NCI-H446 treated with DMSO at 0.1 percent for 48 hours (cell line): ENCODE measurements around the gene FASTK.

Experiments
- DNase-seq: peaks from one replicate; lab custom pipeline; 2025; lab: John Stamatoyannopoulos, UW

The FASTK gene

GRCh38 chr7:151099486-151100211 is 19.0 kb upstream of the FASTK start:
- DNase-seq, result no peak

GRCh38 chr7:151095828-151096475 is 15.3 kb upstream of the FASTK start:
- no peak for DNase-seq

- DNase-seq, result no peak
These were observed 14.7 kb upstream of the FASTK start for GRCh38 chr7:151095123-151095797.

DNA sequence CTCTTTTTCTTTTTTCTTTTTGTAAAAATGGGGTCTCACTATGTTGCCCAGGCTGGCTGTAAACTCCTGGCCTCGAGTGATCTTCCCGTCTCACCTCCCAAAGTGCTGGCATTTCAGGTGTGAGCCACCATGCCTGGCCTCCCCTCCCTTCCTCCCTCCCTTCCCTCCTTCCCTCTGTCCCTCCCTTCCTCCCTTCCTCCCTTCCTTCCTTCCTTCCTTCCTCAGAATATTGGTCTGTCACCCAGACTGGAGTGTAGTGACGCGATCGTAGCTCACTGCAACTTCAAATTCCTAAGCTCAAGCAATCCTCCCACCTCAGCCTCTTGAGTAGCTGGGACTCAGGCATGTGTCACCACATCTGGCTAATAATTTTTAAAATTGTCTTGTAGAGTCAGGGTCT is 14.1 kb upstream of the FASTK start:
- DNase-seq, result no peak

- DNase-seq, result no peak
These were observed 13.1 kb upstream of the FASTK start for GRCh38 chr7:151093748-151094147.

DNA sequence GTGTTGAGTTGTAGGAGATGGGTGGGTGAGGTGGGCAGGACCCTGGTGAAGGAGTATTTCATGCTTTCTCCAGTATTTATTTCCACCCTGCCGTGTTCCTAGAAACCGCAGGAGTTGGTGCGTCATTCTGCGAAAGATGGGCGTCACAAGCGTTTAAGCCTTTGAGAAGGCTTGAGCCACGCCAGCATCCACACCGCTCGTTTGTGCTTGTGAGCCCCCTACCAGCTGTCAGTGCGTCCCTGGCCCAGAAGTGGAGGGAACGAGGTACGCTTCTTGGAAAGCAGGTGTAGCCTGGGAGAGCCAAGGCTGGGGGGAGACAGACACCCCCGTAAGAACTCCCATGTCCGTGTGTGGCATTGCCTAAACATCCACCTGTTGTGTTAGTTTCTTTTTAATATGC is 11.4 kb upstream of the FASTK start:
- DNase-seq, result no peak

- no peak for DNase-seq
These were observed 10.8 kb upstream of the FASTK start for GRCh38 chr7:151091431-151091830.

DNA sequence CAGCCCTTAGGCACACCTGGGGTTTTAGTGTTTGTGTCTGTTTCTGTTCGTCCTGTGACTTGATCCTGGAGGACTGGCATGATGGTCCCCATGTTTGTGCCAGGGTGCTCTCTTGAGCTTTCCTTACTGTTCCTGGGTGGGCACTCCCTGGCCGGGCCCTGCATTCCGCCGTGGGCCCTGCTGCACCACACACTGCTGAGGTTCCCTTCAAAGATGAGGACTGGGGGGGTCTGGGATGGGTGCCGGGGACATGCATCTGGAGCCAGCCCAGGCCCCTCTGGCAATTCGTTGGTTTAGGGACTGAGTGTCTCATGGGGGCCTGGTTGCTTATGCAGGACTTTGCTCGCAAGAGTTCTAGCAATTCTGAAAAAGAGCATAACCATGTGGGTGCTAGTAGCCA is 10.4 kb upstream of the FASTK start:
- DNase-seq, result no peak

DNA sequence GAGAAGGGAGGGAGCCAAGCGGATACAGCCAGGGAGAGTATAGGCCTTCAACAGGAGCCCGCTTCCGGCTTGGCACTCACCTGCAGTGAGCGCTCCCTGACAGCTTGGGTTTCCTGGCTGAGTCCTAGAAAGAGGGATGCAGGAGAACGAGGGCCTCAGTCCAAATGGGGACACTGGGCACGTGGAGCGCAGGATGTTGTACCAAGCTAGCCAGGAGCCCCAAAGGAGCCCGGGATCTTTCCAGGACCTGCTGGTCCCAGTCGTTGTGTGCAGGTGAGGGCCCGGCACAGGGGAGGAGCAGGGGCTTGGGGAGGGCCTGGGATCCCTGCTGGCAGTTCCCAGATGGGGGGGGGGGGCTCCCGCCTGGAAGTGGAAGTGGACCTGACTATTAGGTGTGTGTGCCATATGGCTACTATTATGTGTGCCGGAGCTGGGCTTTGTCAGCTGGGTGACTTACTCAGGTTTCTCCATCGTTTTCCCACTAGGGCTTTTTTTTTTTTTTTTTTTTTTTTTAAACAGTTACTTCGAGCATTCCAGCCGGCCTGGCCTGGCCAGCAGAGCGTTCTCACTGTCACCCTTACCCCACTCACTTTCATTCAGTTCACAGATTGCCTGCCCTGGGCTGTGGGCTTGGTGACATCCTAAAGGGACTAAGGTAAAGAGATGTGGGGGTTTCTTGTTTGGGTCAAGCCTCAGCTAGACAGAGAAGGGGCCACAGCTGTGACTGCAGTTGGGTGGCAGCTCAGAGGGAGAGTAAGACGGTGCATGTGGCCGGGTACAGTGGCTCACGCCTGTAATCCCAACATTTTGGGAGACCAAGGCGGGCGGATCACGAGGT is 9.5 kb upstream of the FASTK start:
- DNase-seq, result no peak

- DNase-seq, result no peak
These were observed 8.5 kb upstream of the FASTK start for GRCh38 chr7:151088856-151089699.

DNA sequence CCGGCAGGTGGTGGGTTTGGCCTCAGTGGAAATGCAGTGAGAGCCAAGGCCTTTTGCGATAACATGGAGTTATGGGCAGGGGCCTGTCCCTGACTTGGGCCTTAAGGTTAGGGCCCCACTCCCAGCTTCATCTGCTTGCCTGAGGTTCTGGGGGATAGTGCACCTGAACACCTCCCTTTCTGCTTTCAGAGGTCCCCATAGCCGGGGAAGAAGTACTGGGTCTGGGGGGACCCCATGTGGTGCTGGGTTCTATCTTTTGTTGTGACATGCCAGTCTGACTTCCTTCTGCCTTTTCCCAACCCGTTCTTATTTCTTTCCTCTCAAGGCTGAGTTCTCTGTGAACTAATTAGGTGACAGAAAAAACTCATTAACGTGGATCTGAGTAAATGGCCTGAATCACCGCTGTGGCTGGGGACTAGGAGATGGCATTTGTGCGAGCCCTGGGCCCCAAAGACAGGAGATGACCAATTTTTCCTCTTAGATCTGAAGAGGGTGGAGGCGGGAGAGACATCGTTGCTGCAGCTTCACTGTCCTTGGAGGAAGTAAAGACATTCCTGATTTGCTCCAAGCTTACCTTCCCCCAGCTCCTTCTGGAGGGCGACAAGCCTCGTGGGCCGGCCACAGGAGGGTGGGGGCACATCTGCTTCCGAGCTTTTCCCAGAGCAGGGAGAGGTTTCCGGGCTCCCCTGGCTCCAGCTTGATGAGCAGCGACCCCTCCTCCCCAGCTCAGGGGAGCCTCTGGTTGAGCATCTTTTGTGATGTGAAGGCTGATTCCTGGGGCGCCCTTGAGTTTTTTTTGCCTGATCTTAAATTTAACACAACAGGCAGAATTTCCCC is 7.6 kb upstream of the FASTK start:
- no peak for DNase-seq

GRCh38 chr7:151087245-151088018 is 6.8 kb upstream of the FASTK start:
- no peak for DNase-seq

DNA sequence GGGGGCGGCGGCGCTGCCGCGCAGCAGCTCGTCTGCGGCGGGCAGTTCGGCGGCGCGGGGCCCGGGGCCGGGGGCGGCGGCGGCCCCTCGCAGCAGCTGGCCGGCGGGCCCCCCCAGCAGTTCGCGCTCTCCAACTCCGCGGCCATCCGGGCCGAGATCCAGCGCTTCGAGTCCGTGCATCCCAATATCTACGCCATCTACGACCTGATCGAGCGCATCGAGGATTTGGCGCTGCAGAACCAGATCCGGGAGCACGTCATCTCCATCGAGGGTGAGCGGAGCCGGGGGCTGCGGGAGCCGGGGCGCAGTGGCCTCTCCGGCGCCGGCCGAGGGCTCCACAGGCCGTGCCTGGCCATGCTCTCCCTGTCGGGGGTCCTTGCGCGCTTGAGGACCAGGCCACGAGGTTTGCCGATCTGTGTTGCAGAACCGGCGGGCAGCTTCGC is 6.2 kb upstream of the FASTK start:
- no peak for DNase-seq

DNA sequence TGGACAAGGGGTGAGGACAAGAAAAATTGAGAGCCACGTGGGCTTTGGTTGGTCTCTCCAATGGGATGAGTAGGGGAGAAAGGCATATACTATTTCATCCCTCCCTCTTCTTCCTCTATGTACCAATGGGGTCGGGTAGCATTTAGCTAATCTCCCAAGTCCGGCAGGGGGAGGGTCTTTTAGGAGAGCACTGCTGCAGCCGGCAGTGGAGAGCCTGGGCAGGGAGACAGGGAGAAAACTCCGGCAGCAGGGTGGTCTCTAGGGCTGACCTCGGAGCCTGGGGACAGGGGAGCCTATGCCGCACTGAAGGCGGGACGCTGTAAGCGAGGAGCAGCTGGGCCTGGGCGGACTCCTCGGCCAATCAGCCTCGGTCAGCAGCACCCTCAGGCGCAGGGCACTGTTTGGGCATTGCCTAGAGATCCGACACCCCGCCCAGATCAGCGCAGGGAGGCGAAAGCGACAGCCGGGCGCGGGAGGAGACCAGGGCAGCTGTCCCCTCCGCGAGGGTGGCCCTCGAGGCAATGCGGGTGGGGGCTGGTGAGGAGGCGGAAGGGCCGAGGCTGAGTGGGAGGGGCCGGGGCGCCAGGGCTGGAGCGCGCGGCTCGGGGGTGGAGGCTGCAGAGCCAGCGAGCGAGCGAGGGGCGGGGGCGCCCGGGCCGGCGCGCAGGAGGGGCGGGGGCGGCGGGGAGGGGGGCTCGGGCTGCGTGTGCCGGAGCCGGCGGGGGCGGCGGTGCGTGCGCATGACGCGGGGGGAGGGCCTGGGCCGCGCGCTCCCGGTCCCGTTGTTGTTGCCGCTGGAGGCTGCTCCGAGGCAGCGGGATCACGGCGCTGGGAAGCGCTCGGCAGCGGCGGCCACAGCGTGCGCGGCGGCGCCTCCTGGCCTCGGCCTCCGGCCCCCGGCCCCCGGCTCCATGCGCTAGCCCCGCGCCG is 5.3 kb upstream of the FASTK start, which contains the start of gene AGAP3:
TSS of gene AGAP3 (plus strand) at position 785 of the 930 bp plus-strand sequence. CDS start 267 bp downstream, outside the sequence.
- peak; percentile 50 for DNase-seq

DNA sequence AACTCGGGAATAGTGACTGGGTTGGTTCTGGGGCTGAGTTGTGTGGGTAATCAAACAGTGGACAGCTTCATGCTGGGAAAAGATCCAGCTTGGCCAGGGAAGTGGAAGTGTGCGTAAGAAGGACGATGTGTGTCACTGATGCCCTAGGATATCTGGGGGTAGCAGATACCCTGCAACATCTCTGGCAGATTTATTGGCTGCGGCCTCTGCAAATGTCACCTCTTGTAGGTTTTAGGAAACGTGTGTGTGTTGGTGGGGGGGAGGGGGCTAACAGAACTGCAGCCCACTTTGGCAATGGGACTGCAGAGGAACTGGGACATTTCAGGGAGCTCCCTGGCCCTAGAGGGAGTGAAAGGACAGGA is 4.7 kb upstream of the FASTK start:
- DNase-seq, result no peak

GRCh38 chr7:151083824-151084160 is 3.2 kb upstream of the FASTK start:
- no peak for DNase-seq

DNA sequence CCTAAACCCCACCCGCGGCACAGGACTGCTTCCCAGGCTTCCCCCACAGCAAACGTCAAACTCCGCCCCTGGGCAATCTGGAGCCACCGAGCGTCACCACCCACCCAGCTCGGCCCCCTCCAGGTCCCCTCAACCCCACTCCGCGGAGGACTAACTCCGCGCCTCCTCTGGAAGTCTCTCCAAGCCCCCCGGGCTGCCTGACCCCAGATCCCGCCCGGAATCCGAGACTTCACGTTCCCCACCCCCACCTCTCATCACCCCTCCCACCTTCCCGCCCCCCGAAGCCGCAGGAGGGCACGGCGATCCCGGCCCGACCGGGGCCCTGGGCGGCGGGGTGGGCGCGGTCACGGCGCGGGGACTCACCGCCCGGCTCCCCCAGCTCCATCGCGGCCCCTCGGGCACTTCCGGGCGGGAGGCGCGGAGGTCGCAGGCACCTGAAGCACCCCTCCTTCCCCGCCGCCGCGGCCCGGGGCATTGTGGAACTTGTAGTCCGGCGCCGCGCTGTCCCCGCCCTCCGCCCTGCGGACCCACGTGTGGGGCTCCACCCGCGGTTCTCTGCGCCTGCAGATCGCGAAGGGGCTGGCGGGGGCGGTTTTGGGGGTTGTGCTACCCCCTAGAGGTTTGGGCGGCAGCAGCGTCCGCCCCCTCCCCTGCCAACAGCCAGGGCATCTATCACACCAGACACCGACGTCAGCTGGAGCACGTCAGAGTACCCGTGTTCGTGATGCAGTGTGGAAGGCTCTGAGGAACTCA is 2.6 kb upstream of the FASTK start, which contains the start of gene TMUB1:
TSS of gene TMUB1 (minus strand) at position 423 of the 753 bp plus-strand sequence. CDS start 930 bp downstream, outside the sequence.
- no peak for DNase-seq
